HG03442 (cell line): ENCODE results near the gene UPP1.
"Not testable (repeated sequence)": the region's sequence is repeated elsewhere in the genome, so short reads cannot be mapped to it uniquely, and the experiment has no call there.

Experiments used
- ATAC-seq: cut with Tn5 transposase; IDR thresholded peaks from one replicate; pipeline ENCODE4 v1.9.1; 2021; ENCODE audit warnings: mild to moderate bottlenecking, moderate library complexity; ENCODE audit not compliant: unreplicated experiment

Gene UPP1

DNA sequence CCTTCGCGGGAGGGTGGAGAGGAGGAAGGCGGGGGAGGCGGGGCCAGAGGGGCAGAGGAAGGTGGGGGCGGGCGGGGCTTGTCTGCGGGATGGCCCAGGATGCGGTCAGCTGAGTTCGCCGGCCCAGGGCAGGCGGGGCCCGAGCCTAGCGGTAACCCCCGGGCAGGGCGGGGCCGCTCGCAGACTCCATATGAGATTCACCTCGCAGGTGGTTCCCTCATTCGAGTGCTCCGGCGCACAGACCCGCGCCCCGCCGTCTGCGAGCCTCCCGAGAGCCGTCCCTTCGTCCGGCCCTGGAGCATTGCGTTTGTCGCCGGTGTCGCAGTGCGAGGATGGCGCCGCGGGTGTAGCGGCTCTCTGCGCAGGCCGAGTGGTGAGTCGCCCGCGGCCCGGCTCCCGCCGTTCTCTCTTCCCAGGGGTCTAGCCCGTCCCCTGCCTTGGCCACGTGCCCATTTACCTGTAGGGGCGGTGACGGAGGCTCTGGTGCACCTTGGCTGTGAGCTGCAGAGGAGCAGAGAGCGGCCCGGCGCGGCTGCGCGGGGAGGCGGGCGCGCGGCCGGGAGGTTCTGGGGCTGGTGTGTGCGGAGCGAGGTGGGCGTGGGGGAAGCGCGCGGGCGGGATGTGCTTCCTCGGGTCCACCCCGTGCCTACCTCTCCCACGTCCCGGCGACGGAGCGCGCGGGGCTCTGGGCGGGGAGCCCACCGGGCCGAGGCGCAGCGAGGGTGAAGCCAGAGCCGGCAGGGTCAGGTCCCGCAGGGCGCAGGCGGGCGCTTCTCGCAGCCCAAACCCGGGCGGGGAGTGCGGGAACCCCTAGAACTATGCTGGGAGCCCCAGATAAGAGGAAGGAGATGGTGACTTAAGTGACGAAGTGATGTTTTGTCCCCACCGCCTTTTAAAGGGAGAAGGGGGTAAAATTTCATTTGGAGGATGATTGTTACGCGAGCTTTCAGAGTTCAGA is at the start of gene UPP1:
TSS of gene UPP1 (plus strand) at position 220 of the 958 bp plus-strand sequence. CDS start 5,519 bp downstream, outside the sequence.
- peak; percentile 47 for ATAC-seq

DNA sequence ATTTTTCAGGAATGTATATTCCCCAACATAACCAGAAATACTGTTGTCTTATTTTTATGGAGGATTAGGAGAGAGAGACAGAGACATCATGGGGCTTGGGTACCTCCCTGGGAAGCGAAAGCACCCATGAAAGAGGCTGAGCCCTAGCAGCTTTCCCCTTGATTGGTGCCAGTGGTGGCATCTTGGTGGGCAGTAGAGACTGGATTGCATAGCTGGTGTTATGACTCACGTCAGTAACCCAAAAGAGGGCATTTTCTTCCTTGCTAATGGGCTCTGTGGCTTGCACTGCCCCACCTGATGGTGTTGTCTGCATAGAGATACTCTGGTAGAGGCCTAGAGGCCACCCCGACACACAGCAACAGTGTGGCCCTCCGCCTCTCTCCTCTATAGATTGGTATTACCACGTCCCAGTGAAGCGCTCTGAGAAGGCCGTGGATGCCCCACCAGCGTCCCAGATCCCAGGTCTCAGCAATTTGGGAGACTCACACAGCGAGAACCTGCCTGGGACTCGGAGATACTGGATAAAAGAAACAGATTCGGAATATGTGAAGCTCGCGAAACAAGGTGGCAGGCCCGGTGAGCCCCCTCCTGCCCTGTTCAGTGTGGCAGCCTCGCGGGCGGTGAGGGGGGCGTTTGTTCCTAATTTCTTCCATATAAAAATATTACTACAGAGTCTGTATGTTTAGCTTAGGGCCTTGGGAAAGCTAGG is 48.0 kb upstream of the UPP1 start:
- no peak for ATAC-seq

GRCh38 chr7:48041653-48041970 is 47.5 kb upstream of the UPP1 start:
- no peak for ATAC-seq

DNA sequence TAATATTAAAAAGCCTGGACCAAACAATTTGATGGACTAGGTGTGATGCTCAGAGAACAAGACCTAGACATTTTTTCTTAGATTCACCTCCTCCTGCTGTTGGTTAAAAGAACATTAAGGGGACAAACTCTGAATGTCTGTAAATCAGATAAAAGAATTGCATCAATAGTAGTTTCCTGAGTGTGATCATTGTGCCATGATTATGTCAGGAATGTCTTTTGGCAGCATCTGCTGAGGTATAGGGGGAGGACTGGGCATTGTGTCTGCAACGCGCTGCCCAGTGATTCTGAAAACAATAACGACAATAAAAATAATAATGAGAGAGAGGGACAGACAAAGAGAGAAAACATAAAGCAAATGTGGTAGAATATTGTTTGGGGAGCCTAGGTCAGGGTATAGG is 46.8 kb upstream of the UPP1 start:
- ATAC-seq, result no peak

- no peak for ATAC-seq
These were observed 46.4 kb upstream of the UPP1 start for GRCh38 chr7:48042636-48043035.

DNA sequence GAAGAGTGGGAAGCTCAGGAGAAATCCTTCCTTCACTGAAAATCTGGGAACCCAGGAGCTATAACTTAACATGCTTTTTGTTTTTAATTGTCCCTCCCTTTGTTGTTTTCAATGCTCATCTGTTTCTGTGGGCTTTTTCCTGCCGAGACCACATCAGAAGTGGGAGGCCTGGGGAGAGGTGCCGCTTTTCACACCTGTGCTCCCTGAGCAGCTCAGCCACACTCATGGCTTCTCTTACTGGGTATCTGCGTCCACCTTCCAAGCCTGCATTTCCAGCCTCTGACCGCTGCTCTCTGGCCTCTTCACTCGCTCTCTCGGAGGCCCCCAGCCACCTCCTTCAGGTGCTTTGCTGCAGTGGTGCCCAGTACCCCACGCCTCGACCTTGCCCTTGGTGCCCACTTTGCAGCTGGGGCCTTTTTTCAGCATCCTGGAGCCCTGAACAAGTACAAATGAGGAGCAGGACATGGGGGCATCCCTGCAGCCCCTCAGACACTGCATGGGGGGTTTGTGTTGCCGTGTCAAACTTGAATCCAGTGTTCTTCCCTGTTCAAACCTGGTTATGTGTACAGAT is 43.8 kb upstream of the UPP1 start:
- no peak for ATAC-seq

GRCh38 chr7:48046458-48046857 is 42.6 kb upstream of the UPP1 start:
- no peak for ATAC-seq

- ATAC-seq, result no peak
These were observed 41.0 kb upstream of the UPP1 start for GRCh38 chr7:48048113-48048512.

- no peak for ATAC-seq
These were observed 39.2 kb upstream of the UPP1 start for GRCh38 chr7:48049850-48050249.

GRCh38 chr7:48052748-48053147 is 36.3 kb upstream of the UPP1 start:
- peak; percentile 88 for ATAC-seq

DNA sequence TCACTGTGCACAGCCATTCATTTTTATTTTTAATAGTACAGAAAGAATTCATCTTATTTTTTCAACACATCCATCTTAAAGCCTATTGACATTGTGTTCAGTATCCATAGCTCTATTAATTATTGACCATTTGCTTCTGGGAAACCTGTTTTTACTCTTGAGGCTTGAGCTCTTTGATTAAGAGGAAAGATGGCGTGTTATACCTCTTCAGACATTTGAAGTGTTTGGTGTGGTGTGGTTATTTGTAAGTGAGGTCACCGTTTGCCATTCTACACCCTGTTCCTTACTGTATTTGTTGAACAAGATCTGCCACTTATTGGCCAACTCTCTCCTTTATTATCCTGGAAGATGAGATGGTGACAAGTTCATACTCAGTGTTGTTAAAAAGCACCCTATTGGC is 35.3 kb upstream of the UPP1 start:
- ATAC-seq, result no peak

DNA sequence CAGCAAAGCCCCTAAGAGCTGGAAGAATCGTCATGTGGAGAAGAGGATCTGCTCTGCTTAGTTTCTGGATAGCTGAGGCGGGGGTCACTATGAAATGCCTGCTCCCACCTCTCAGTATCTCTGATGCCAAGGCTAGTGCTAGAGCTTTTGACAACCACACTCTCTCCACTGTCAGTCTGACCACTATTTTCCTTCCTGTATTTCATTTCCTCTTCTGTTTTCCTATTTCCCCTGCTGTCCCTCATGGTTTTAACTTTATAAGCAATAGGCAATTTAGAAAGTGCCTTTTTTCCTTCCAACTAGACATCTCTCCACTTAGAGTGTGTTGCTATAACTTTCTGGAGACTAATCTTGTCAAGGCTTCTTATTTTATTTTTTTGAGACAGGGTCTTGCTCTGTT is 30.1 kb upstream of the UPP1 start:
- no peak for ATAC-seq

- ATAC-seq, result no peak
These were observed 29.4 kb upstream of the UPP1 start for GRCh38 chr7:48059706-48060105.

DNA sequence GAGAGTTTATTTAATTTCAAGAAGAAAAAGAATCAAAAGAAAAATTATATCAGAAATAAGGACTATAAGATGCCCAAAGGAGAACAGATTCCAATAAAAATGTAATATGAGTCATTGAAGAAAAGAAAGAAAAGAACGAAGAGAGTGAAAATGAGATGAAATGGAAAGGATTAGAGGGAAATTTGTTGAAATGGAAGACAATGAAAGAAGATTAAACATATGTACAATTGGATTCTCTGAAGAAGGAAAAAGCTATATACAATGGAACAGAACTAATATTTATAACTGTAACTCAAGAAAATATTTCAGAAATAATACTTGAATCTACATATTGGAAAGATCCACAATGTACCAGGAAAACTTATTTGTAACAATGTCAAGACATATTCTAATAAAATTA is 25.1 kb upstream of the UPP1 start:
- ATAC-seq, result no peak

DNA sequence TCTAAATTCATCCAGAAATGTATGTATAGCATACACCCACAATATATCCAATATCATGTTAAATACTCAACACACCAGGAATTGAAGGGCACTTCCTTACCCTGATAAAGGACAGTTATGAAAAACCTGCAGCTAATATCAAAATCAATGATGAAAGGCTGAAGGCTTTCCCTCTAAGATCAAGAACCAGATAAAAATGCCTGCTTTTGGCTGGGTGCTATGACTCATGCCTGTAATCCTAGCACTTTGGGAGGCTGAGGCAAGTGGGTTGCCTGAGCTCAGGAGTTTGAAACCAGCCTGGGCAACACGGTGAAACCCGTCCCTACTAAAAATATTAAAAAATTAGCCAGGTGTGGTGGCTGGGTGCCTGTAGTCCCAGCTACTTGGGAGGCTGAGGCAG is 21.6 kb upstream of the UPP1 start:
- ATAC-seq, result no peak

DNA sequence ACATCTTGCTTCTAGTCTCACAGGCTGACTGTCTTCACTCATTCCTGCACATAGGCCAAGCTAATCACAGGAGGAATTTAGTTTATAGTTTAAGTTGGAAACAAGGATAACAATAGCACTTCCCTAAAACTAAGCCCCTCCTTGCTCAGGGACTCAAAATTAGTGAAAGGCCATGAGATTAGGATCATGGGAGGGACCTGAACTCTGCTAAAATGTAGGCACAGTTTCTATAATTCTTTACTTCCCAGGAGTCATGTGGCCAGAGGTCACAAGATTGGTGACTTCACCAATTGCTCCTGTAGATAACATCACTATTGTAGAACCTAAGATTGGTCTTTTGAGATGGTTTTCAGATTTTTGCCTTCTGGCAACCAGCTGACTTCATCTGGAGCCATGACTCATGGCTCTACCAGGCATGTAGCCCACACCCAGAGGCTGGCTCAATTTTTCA is 14.8 kb upstream of the UPP1 start:
- ATAC-seq, result no peak

- ATAC-seq, result no peak
These were observed 11.6 kb upstream of the UPP1 start for GRCh38 chr7:48077423-48077822.

- no peak for ATAC-seq
These were observed 10.6 kb upstream of the UPP1 start for GRCh38 chr7:48078470-48078869.

GRCh38 chr7:48082378-48082777 is 6.7 kb upstream of the UPP1 start:
- ATAC-seq, result not testable (repeated sequence)

DNA sequence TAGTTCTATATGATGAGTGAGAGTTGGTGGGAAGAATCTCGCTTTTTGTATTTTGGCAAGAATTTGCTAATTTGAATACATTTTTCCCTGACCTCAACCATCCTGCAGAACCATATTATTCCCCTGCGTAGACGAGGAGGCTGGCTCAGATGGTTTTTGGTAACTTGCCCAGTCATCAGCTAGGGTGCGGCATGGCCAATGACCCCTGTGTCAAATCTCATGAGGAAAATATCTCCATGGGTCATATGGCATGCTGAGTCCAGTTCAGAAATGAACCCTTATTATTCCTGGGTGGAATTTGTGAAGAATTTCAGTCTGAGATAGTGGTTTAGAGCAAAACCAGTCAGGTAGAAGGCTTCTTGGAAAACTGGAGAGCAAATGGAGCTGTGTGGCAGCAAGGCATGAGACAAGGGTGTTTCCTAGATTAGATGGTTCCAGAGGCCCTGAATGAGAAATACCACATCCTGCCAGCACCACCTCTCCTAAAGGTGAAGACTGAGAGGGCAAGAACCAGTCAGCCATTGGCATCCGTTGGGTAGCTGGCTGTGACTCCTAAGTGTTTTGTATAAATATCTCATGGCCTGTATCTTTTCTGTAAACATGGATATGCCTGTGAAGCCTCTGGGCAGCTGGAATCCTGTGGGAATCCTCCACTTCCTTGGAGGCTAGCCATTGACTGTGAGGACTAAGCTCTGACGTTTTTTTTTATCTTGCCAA is 5.8 kb upstream of the UPP1 start:
- ATAC-seq, result no peak
